Measurements from ENCODE around the gene FSD2.

DNA sequence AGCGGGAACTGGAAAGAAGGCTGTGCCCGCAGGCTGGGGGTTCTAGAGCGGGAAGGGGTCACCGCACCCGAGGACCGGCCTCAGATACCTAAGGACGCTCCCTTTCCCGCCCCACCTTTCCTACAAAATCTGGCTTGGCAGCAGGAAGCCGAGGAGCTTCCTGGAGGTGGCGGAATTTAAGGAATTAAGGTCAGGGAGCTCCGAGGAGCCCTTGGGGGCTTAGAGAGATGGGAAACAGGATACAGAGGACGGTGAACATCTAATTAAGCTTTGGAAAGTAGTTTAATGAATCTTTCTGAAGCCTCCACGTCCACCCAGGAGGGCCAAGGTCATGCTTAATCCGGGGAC is 95.7 kb downstream of the FSD2 start:
- TF ChIP-seq, protein P1, sequence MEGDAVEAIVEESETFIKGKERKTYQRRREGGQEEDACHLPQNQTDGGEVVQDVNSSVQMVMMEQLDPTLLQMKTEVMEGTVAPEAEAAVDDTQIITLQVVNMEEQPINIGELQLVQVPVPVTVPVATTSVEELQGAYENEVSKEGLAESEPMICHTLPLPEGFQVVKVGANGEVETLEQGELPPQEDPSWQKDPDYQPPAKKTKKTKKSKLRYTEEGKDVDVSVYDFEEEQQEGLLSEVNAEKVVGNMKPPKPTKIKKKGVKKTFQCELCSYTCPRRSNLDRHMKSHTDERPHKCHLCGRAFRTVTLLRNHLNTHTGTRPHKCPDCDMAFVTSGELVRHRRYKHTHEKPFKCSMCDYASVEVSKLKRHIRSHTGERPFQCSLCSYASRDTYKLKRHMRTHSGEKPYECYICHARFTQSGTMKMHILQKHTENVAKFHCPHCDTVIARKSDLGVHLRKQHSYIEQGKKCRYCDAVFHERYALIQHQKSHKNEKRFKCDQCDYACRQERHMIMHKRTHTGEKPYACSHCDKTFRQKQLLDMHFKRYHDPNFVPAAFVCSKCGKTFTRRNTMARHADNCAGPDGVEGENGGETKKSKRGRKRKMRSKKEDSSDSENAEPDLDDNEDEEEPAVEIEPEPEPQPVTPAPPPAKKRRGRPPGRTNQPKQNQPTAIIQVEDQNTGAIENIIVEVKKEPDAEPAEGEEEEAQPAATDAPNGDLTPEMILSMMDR (IDR thresholded peaks at IDR 0.05) = no peak
- no peak for TF ChIP-seq POLR2A (IDR thresholded peaks at IDR 0.05)
- no peak for TF ChIP-seq EP300 (IDR thresholded peaks at IDR 0.05; ENCODE audit: low read depth)
- no peak for TF ChIP-seq POLR2AphosphoS5 (IDR thresholded peaks at IDR 0.05)

Data from transverse colon (tissue), 4 donors.